Activated T-cell treated with anti-CD3 and anti-CD28 coated beads, Interleukin-2, amount 50 U/mL, for 48 hours (primary cell): ENCODE results near the gene ZNF221.

Experiments
- DNase-seq, 2 experiments: peaks; one replicate each; pipeline ENCODE4 v3.0.0-alpha.2; 2020

Gene ZNF221

DNA sequence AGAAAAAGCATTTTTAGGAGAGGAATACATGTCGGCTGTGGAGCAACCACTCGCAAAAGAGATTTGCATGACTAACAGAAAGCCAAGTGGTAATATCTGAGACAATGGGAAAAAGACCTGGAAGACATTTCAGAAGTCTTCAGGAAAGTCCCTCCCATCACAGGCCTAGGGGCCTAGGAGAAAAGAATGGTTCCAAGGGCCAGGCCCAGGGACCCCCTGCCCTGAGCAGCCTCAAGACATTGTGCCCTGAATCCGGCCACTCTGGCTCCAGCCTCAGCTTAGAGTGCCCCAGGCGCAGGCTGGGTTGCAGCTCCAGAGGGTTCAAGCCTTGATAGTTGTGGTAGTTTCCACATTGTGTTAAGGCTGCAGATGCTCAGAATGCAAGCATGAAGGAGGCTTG lies 9.4 kb downstream of the ZNF221 start:
- no peak for DNase-seq

DNA sequence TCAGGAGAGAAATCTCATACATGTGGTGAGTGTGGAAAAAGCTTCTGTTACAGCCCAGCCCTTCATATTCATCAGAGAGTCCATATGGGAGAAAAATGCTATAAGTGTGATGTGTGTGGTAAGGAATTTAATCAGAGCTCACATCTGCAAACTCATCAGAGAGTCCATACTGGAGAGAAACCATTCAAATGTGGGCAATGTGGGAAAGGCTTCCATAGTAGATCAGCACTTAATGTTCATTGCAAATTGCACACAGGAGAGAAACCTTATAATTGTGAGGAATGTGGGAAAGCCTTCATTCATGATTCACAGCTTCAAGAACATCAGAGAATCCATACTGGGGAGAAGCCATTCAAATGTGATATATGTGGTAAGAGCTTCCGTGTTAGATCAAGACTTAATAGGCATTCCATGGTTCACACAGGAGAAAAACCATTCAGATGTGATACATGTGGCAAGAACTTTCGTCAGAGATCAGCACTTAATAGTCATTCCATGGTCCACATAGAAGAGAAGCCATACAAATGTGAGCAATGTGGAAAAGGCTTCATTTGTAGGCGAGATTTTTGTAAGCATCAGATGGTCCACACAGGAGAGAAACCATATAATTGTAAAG lies 15.2 kb downstream of the ZNF221 start:
- DNase-seq: no peak

DNA sequence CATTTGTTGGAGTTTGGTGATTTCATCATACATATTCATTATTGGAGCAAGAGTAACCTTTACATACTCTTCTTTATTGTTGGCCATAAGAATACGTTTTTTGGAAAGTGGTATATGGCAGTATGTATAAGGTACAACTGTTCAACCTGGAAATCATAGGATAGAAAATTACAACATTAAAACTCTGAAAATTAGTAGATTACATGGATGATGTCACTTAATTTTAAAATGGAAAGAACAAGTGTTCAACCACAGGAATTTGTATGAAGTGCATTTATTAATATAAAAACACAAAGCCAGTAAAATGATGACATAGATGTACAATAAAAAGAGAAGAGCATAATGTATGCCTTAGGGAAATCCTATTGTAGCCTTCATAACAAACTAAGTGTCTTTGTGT lies 25.7 kb downstream of the ZNF221 start:
- no peak for DNase-seq

DNA sequence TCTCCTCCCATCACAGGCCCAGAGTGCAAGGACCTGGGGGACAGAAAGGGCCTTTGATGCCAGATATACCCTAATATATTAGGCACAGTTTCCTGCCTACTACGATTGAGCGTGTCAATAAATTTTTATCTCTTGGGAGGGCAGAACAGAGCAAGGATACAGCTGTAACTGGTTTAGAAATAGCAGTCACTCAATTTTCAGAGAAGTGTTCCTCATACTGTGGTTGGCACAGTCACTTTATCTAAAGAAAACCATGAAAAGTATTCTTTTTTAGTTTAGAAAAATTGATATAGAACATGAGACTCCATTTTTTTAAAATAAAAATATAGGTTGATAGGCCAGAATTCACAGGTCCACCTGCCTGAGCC lies 32.5 kb downstream of the ZNF221 start:
- DNase-seq: no peak

DNA sequence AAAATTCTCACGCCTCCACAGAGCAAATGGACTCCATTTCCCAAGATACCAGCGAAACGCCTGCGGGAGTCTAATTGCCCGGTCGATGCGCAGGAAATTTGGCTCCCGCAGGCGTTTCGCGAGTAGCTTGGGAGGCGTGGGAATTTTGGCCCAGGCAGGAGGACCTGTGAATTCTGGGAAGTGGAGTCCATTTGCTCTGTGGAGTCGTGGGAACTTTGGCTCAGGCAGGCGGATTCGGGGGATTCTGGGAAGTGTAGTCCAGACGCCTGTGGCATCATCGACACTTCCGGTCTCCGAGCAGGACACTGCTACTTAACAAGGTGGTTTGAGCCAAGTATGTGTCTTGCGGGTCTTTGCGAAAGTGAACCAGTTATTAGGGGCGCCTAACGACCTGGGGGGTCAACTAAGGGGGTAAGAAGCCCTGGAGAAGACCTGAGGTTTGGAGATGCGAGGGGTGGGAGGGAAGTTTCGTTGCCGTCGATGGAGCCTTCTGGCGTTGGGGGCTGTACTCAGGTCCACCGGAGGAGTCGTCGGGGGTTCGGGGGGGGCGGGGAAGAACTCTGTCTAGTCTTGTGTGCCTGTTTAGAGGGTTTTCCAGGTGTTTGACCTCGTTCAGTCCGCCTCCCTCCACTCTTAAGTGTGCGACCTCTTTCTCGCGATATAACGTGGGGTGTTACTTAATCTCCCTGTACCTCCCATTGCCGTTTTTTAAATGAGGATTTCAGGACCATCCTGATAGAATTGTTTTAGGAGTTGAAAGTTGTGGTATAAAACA lies 33.1 kb downstream of the ZNF221 start, which contains the start of gene ZNF155:
TSS of gene ZNF155 (plus strand) at position 277 of the 775 bp plus-strand sequence. CDS start 4,356 bp downstream, outside the sequence.
- DNase-seq: peak; percentile 83 to 84

DNA sequence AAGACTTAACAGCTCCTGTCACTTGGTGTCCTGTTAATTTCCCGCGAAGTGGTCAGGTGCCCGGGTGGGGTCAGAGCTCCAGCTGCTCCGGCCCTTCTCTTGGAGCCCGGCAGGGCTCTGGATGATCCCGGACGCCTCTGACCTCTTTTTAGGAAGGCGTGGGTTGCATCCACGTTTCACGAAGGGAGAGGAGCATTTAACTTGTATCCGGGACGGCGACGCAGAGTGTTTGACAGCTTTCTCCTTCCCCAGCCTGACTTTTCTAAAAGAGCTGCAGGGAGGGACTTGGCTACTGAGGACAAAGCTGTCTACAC lies 33.6 kb downstream of the ZNF221 start:
- peak in 1 of 2 experiments; percentile 20 for DNase-seq

DNA sequence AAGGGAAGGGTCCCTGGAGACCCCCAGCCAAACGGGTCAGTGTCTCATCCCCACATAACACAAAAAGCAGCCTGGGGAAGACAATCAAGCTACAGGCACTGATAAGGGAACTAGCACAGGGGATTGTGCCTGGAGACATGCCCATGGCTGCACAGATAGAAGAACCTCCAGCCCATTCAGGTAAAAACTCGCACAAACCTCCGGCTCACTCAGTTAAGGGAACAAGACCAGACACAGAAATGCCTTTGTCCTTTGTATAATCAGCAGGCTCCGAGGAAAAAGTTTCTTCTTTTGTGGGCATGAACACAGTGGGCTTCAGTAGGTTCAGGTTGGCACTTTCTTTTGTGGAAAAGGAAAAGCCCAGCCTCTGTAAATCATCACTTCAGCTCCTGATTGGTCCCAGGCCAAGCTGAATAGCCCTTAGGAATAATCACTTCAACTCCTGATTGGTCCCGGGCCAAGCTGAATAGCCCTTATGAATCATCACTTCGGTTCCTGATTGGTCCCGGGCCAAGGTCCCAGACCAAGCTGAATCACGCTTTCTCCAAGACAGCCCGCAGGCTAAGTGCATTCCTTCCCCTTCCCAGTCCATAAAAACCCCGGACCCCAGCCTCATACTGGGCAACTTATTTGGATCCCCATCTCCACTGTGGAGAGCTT lies 46.7 kb downstream of the ZNF221 start:
- DNase-seq: no peak

DNA sequence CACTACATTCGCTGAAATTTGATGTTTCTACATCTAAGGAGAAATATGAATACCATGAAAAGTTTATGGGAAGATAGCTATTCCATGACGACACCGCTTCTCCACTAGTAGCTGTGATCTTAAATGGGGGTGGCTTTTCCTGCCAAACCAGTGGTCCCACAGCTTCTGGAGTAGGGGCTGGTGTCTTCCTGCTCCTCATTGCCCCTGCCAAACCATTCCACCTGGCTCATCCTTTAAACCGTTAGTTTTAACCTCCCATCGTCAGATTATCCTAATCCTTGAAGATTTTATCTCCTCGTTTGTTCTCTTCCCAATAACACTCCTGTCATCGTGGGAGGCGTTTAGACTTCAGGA lies 51.2 kb downstream of the ZNF221 start:
- DNase-seq: no peak

DNA sequence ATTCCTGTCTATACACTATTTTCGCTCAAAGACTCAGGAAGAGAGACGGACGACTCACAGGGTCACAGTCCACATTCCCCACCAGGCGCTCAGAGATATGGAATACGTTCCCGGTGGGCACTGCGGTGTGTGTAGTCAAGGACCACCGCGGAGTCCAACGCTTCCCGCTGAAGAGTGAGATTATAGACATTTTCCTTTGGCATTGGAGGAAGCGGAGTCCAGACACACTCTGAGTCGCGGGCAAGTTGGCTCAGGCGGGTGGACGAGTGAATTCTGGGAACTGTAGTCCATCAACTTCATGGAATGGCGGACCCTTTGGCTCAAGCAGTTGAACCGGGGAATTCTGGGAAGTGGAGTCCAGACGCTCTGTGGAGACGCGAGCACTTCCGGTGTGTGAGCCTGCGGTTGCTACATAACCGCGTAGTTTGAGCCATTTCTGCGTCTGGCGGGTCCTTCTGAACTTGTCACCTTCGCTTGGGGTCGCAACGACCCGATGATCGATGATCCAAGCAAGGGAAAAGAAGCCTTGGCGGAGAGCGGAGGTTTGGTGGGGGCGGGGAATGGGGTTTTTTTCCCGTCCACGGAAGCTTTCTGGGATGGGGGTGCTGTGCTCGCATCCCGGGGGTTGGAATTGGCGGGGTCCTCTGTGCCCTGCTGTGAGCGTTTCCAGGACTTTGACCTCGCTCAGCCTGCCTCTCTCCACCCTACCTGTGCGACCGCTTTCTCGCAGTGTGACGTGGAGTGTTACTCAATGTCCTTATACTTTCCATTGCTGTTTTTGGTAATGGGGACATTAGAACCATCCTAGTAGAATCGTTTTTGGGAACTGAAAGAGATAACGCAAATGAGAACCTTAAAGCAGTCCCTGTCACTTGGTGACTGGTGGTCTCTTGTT lies 51.8 kb downstream of the ZNF221 start, which contains the start of gene ZNF230:
TSS of gene ZNF230 (plus strand) at position 392 of the 895 bp plus-strand sequence. CDS start 4,122 bp downstream, outside the sequence.
- peak; percentile 80 to 84 for DNase-seq

DNA sequence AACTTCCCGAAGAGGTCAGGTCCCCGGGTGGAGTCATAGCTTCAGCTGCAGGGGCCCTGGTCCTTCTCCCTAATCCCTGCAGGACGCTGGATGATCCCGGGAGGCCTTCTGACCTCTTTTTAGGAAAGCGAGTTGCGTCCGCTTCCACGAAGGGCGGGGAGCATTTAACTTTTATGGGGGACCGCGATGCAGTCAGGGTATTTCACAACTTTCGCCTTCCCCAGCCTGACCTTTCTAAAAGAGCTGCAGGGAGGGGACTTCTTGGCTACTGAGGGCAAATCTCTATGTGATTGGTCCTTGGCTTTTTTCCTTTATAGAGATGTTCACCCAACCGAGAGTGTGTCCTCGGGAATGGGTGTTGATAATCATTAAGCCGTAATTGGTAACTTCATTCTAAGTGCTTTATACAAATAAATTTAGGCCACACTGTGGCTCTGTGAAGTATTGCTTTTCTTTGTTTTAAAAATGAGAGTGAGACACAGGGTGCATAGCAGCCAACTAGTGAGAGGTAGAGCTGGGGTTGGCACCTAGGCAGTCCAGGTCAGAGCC lies 52.5 kb downstream of the ZNF221 start:
- peak; percentile 25 to 31 for DNase-seq

DNA sequence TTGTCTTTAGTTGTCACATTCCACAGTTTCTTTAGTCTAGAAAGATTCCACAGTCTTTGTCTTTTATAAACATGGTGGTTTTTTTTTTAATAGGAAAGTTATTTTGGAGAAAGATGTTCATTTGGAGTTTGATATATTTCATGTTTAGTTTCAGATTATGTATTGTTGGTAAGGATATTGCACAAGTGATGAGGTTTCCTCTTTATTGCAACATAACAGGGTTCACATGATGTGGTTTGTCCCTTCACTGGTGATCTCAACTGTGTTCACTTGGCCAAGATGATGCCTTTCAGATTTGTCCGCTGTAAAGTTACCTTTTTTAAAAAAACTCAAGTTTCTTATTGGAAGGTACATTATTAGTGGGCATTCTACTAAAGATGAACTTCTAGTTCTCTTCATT lies 54.9 kb downstream of the ZNF221 start:
- no peak for DNase-seq

DNA sequence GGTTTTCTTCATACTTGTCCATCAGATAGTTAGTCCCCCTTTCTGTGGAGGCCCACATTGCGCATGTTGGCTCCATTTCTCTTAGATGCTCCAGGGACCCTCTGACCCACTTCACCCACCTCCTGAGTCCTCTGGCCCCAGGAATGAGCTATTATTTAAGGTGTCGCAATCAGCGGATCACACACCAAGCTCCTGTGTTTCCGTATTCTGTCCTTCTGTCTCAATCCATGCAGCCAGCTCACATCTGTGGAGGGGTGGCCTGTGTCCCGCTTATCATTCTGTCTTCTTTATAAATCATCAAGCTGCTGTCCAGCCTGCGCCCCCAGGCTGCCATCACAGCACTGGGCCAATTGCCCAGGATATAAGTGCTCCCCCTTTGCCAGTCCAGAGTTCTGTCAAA lies 56.4 kb downstream of the ZNF221 start:
- DNase-seq: no peak

DNA sequence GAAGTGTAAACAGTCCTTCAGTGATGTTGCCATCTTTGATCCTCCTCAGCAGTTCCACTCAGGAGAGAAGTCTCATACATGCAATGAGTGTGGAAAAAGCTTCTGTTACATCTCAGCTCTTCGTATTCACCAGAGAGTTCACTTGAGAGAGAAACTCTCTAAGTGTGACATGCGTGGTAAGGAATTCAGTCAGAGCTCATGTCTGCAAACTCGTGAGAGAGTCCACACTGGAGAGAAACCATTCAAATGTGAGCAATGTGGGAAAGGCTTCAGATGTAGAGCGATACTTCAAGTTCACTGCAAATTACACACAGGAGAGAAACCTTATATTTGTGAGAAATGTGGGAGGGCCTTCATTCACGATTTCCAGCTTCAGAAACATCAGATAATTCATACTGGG lies 59.4 kb downstream of the ZNF221 start:
- no peak for DNase-seq
